Activated CD4-positive, alpha-beta T cell treated with anti-CD3 and anti-CD28 coated beads for 36 hours (primary cell): Measurements from ENCODE around the gene ZNF221. TPM values are rescaled to one million over a fixed set of nuclear protein-coding genes. Genes with fewer than 3 reads are reported as not detected.
A peak's percentile ranks its signal among the peaks of the same experiment; 100 is the strongest.

Experiments used
- ATAC-seq: fragments of 200-7000 bp; cut with Tn5 transposase; one replicate; pipeline ENCODE4 v1.10.0; 2021; ENCODE audit warnings: mild to moderate bottlenecking, moderate library complexity
- CTCF ChIA-PET: fragments of 350-600 bp; sonication (Branson Sonifier 250); formaldehyde crosslinking; loops from one replicate; lab custom pipeline; 2021; ENCODE audit warnings: antibody characterized with exemption; lab: Charles Lee
- POLR2A ChIA-PET: fragments of 350-600 bp; sonication (Branson Sonifier 250); formaldehyde crosslinking; loops from one replicate; lab custom pipeline; 2021; ENCODE audit warnings: antibody characterized with exemption, inconsistent platforms; lab: Charles Lee
- DNase-seq: peaks from one replicate; pipeline ENCODE4 v3.0.0-alpha.2; 2020
- H3K27ac Mint-ChIP-seq: one replicate; pipeline ENCODE4 v1.8.0; 2021; ENCODE audit warnings: mixed read lengths
- H3K27me3 Mint-ChIP-seq: one replicate; pipeline ENCODE4 v1.8.0; 2021; ENCODE audit warnings: mixed read lengths
- H3K36me3 Mint-ChIP-seq: one replicate; pipeline ENCODE4 v1.8.0; 2021; ENCODE audit warnings: low read depth, mixed read lengths
- H3K4me1 Mint-ChIP-seq: one replicate; pipeline ENCODE4 v1.8.0; 2021; ENCODE audit warnings: mixed read lengths
- H3K4me3 Mint-ChIP-seq: one replicate; pipeline ENCODE4 v1.8.0; 2021; ENCODE audit warnings: mild to moderate bottlenecking, moderate library complexity, mixed read lengths
- H3K9me3 Mint-ChIP-seq: one replicate; pipeline ENCODE4 v1.8.0; 2021; ENCODE audit warnings: low read depth, mixed read lengths
- intact Hi-C, 2 experiments: fragments of 100-400 bp; cut with DNase I in 1 of 2; cut with micrococcal nuclease in 1 of 2; formaldehyde crosslinking; loops; one replicate each; pipeline versions ENCODE4 v1.14.2 to v1.15.1; 2022 to 2024; cut with DNase I, micrococcal nuclease
- total RNA-seq, 2 experiments: library from RNA; stranded (reverse); gene quantifications; one replicate each; pipeline ENCODE4 v1.2.3, GENCODE V29; 2021

The ZNF221 gene
- total RNA-seq, 2 experiments from 2014 or later: 1.8 to 1.9 TPM

DNA sequence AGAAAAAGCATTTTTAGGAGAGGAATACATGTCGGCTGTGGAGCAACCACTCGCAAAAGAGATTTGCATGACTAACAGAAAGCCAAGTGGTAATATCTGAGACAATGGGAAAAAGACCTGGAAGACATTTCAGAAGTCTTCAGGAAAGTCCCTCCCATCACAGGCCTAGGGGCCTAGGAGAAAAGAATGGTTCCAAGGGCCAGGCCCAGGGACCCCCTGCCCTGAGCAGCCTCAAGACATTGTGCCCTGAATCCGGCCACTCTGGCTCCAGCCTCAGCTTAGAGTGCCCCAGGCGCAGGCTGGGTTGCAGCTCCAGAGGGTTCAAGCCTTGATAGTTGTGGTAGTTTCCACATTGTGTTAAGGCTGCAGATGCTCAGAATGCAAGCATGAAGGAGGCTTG lies 9.4 kb downstream of the ZNF221 start:
- POLR2A ChIA-PET: no interaction called here

GRCh38 chr19:43966079-43966694 lies 15.2 kb downstream of the ZNF221 start:
- Mint-ChIP-seq H3K27ac (no peak overlapping the region), H3K9me3 (peaks cover 44% of the 10 kb centered on the region), H3K36me3 (peaks cover 58% of the 10 kb centered on the region), H3K4me1 (no peaks in the 10 kb centered on the region), H3K27me3 (no peaks in the 10 kb centered on the region), H3K4me3 (no peak overlapping the region)
- intact Hi-C loops: no loop called here
- ATAC-seq (no peak), DNase-seq (no peak)
- CTCF ChIA-PET: interaction anchor here (1.3 kb wide), 1 partner anchor 129 kb away, joined by 3 read pairs; no protein-coding TSS in a partner anchor
- POLR2A ChIA-PET: no interaction called here

More for the DNA sequence above, 9.4 kb downstream of the ZNF221 start:
- intact Hi-C loops: no loop called here
- no peak for DNase-seq
- Mint-ChIP-seq H3K4me3 (no peak overlapping the region), H3K9me3 (peaks cover 31% of the 10 kb centered on the region), H3K27ac (no peak overlapping the region), H3K36me3 (peaks cover 34% of the 10 kb centered on the region), H3K27me3 (no peaks in the 10 kb centered on the region), H3K4me1 (no peaks in the 10 kb centered on the region)
- no peak for ATAC-seq
- CTCF ChIA-PET: no interaction called here

GRCh38 chr19:43976732-43977131 lies 25.7 kb downstream of the ZNF221 start:
- no peaks in the 10 kb centered on the region for H3K27me3 Mint-ChIP-seq
- no peak for ATAC-seq
- DNase-seq: no peak
- intact Hi-C loops: no loop called here
- H3K4me3 Mint-ChIP-seq: no peak overlapping the region
- H3K4me1 Mint-ChIP-seq: no peaks in the 10 kb centered on the region
- POLR2A ChIA-PET: no interaction called here
- CTCF ChIA-PET: no interaction called here
- no peak overlapping the region for H3K27ac Mint-ChIP-seq
- peaks cover 31% of the 10 kb centered on the region for H3K9me3 Mint-ChIP-seq
- H3K36me3 Mint-ChIP-seq: peaks cover 4% of the 10 kb centered on the region

DNA sequence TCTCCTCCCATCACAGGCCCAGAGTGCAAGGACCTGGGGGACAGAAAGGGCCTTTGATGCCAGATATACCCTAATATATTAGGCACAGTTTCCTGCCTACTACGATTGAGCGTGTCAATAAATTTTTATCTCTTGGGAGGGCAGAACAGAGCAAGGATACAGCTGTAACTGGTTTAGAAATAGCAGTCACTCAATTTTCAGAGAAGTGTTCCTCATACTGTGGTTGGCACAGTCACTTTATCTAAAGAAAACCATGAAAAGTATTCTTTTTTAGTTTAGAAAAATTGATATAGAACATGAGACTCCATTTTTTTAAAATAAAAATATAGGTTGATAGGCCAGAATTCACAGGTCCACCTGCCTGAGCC lies 32.5 kb downstream of the ZNF221 start:
- Mint-ChIP-seq H3K4me1 (peaks cover 11% of the 10 kb centered on the region), H3K4me3 (peak overlapping the region; percentile 61), H3K9me3 (no peaks in the 10 kb centered on the region), H3K27me3 (no peaks in the 10 kb centered on the region), H3K27ac (peak overlapping the region; percentile 37), H3K36me3 (peaks cover 18% of the 10 kb centered on the region)
- no peak for DNase-seq
- ChIA-PET CTCF (no interaction called here), POLR2A (no interaction called here)
- no peak for ATAC-seq
- intact Hi-C loops: no loop called here

DNA sequence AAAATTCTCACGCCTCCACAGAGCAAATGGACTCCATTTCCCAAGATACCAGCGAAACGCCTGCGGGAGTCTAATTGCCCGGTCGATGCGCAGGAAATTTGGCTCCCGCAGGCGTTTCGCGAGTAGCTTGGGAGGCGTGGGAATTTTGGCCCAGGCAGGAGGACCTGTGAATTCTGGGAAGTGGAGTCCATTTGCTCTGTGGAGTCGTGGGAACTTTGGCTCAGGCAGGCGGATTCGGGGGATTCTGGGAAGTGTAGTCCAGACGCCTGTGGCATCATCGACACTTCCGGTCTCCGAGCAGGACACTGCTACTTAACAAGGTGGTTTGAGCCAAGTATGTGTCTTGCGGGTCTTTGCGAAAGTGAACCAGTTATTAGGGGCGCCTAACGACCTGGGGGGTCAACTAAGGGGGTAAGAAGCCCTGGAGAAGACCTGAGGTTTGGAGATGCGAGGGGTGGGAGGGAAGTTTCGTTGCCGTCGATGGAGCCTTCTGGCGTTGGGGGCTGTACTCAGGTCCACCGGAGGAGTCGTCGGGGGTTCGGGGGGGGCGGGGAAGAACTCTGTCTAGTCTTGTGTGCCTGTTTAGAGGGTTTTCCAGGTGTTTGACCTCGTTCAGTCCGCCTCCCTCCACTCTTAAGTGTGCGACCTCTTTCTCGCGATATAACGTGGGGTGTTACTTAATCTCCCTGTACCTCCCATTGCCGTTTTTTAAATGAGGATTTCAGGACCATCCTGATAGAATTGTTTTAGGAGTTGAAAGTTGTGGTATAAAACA lies 33.1 kb downstream of the ZNF221 start, which contains the start of gene ZNF155:
TSS of gene ZNF155 (plus strand) at position 277 of the 775 bp plus-strand sequence. CDS start 4,356 bp downstream, outside the sequence.
- intact Hi-C loops: loop anchor here (1.0 kb wide), 9 partner anchors 18 to 181 kb away; partner anchors contain the start of genes ZNF230 (in 2 of the 2), ZNF45 (in 2 of the 2), ZNF221 (in 1 of the 2) and ZNF222 (in 1 of the 2)
- Mint-ChIP-seq H3K4me1 (peaks cover 11% of the 10 kb centered on the region), H3K4me3 (peak within 1 kb of the TSS; percentile 90), H3K27ac (peak within 1 kb of the TSS; percentile 92), H3K36me3 (peaks cover 24% of the 10 kb centered on the region), H3K27me3 (no peaks in the 10 kb centered on the region), H3K9me3 (no peaks in the 10 kb centered on the region)
- CTCF ChIA-PET: interaction anchor here (0.5 to 1.1 kb wide), 3 partner anchors 9 to 348 kb away, joined by 3 read pairs; no protein-coding TSS in a partner anchor
- DNase-seq (peak; percentile 82), ATAC-seq (peak; percentile 97)
- POLR2A ChIA-PET: no interaction called here

- no peaks in the 10 kb centered on the region for H3K27me3 Mint-ChIP-seq
- peaks cover 29% of the 10 kb centered on the region for H3K36me3 Mint-ChIP-seq
- no peaks in the 10 kb centered on the region for H3K9me3 Mint-ChIP-seq
- ATAC-seq: peak; percentile 7
- peak; percentile 21 for DNase-seq
- POLR2A ChIA-PET: no interaction called here
- intact Hi-C loops: loop anchor here (1.0 kb wide), 9 partner anchors 18 to 181 kb away; partner anchors contain the start of genes ZNF230 (in 2 of the 2), ZNF45 (in 2 of the 2), ZNF221 (in 1 of the 2) and ZNF222 (in 1 of the 2)
- CTCF ChIA-PET: interaction anchor here (0.5 to 1.1 kb wide), 4 partner anchors 8 to 673 kb away, joined by 3 read pairs; no protein-coding TSS in a partner anchor
- H3K4me1 Mint-ChIP-seq: peaks cover 11% of the 10 kb centered on the region
- H3K27ac Mint-ChIP-seq: peak overlapping the region; percentile 92
- H3K4me3 Mint-ChIP-seq: peak overlapping the region; percentile 90
These were observed 33.6 kb downstream of the ZNF221 start for GRCh38 chr19:43984687-43985000.

DNA sequence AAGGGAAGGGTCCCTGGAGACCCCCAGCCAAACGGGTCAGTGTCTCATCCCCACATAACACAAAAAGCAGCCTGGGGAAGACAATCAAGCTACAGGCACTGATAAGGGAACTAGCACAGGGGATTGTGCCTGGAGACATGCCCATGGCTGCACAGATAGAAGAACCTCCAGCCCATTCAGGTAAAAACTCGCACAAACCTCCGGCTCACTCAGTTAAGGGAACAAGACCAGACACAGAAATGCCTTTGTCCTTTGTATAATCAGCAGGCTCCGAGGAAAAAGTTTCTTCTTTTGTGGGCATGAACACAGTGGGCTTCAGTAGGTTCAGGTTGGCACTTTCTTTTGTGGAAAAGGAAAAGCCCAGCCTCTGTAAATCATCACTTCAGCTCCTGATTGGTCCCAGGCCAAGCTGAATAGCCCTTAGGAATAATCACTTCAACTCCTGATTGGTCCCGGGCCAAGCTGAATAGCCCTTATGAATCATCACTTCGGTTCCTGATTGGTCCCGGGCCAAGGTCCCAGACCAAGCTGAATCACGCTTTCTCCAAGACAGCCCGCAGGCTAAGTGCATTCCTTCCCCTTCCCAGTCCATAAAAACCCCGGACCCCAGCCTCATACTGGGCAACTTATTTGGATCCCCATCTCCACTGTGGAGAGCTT lies 46.7 kb downstream of the ZNF221 start:
- peaks cover 53% of the 10 kb centered on the region for H3K36me3 Mint-ChIP-seq
- DNase-seq (no peak), ATAC-seq (no peak)
- H3K9me3 Mint-ChIP-seq: peaks cover 28% of the 10 kb centered on the region
- no peak overlapping the region for H3K4me3 Mint-ChIP-seq
- H3K27ac Mint-ChIP-seq: no peak overlapping the region
- H3K27me3 Mint-ChIP-seq: no peaks in the 10 kb centered on the region
- intact Hi-C loops: no loop called here
- H3K4me1 Mint-ChIP-seq: peaks cover 9% of the 10 kb centered on the region
- POLR2A ChIA-PET: no interaction called here
- CTCF ChIA-PET: no interaction called here

- Mint-ChIP-seq H3K4me3 (peak overlapping the region; percentile 85), H3K27ac (peak overlapping the region; percentile 98)
These were observed 51.2 kb downstream of the ZNF221 start for GRCh38 chr19:44002212-44002565.

DNA sequence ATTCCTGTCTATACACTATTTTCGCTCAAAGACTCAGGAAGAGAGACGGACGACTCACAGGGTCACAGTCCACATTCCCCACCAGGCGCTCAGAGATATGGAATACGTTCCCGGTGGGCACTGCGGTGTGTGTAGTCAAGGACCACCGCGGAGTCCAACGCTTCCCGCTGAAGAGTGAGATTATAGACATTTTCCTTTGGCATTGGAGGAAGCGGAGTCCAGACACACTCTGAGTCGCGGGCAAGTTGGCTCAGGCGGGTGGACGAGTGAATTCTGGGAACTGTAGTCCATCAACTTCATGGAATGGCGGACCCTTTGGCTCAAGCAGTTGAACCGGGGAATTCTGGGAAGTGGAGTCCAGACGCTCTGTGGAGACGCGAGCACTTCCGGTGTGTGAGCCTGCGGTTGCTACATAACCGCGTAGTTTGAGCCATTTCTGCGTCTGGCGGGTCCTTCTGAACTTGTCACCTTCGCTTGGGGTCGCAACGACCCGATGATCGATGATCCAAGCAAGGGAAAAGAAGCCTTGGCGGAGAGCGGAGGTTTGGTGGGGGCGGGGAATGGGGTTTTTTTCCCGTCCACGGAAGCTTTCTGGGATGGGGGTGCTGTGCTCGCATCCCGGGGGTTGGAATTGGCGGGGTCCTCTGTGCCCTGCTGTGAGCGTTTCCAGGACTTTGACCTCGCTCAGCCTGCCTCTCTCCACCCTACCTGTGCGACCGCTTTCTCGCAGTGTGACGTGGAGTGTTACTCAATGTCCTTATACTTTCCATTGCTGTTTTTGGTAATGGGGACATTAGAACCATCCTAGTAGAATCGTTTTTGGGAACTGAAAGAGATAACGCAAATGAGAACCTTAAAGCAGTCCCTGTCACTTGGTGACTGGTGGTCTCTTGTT lies 51.8 kb downstream of the ZNF221 start, which contains the start of gene ZNF230:
TSS of gene ZNF230 (plus strand) at position 392 of the 895 bp plus-strand sequence. CDS start 4,122 bp downstream, outside the sequence.
- ATAC-seq (peak; percentile 99), DNase-seq (peak; percentile 90)
- POLR2A ChIA-PET: no interaction called here
- peaks cover 32% of the 10 kb centered on the region for H3K36me3 Mint-ChIP-seq
- peaks cover 30% of the 10 kb centered on the region for H3K9me3 Mint-ChIP-seq
- H3K27ac Mint-ChIP-seq: peak within 1 kb of the TSS; percentile 98
- intact Hi-C loops: loop anchor here (1.0 to 5.0 kb wide), 16 partner anchors 19 to 497 kb away; partner anchors contain the start of genes ZNF155 (in 2 of the 2), ZNF222 (in 2 of the 2), ZNF224 (in 2 of the 2) and ZNF225 (in 2 of the 2)
- no peaks in the 10 kb centered on the region for H3K27me3 Mint-ChIP-seq
- H3K4me1 Mint-ChIP-seq: peaks cover 16% of the 10 kb centered on the region
- CTCF ChIA-PET: interaction anchor here (0.7 to 1.6 kb wide), 2 partner anchors 68 to 257 kb away, joined by 3 to 5 read pairs; partner anchors contain the start of gene ZNF45
- peak within 1 kb of the TSS; percentile 85 for H3K4me3 Mint-ChIP-seq

More at GRCh38 chr19:44002212-44002565, 51.2 kb downstream of the ZNF221 start:
- intact Hi-C loops: loop anchor here (1.0 to 5.0 kb wide), 15 partner anchors 18 to 498 kb away; partner anchors contain the start of genes ZNF155 (in 2 of the 2), ZNF222 (in 2 of the 2), ZNF225 (in 2 of the 2) and ZNF227 (in 2 of the 2)
- ChIA-PET POLR2A (no interaction called here), CTCF (interaction anchor here (0.7 to 0.8 kb wide), 4 partner anchors 20 to 407 kb away, joined by 3 read pairs; partner anchors contain the start of gene ZNF235)
- Mint-ChIP-seq H3K4me1 (peaks cover 16% of the 10 kb centered on the region), H3K9me3 (peaks cover 27% of the 10 kb centered on the region), H3K36me3 (peaks cover 32% of the 10 kb centered on the region), H3K27me3 (no peaks in the 10 kb centered on the region)
- ATAC-seq (no peak), DNase-seq (no peak)

- peaks cover 30% of the 10 kb centered on the region for H3K9me3 Mint-ChIP-seq
- peak; percentile 42 for ATAC-seq
- peak overlapping the region; percentile 85 for H3K4me3 Mint-ChIP-seq
- peak overlapping the region; percentile 98 for H3K27ac Mint-ChIP-seq
- ChIA-PET POLR2A (no interaction called here), CTCF (interaction anchor here (0.7 to 1.6 kb wide), 5 partner anchors 16 to 496 kb away, joined by 3 to 5 read pairs (median 3); partner anchors contain the start of genes ZNF180 and ZNF45)
- H3K27me3 Mint-ChIP-seq: no peaks in the 10 kb centered on the region
- intact Hi-C loops: loop anchor here (1.0 to 5.0 kb wide), 4 partner anchors 21 to 109 kb away; partner anchors contain the start of genes ZNF222 (in 1 of the 2), ZNF224 (in 1 of the 2), ZNF225 (in 1 of the 2) and ZNF284 (in 1 of the 2)
- H3K4me1 Mint-ChIP-seq: peaks cover 16% of the 10 kb centered on the region
- DNase-seq: peak; percentile 15
- peaks cover 34% of the 10 kb centered on the region for H3K36me3 Mint-ChIP-seq
These were observed 52.5 kb downstream of the ZNF221 start for GRCh38 chr19:44003461-44004009.
